Mucosa of descending colon (tissue), 3 donors: ENCODE data around the gene TBL3. TPM values are rescaled to one million over a fixed set of nuclear protein-coding genes. Genes with fewer than 3 reads are reported as not detected.
A peak's percentile ranks its signal among the peaks of the same experiment; 100 is the strongest.

Experiments used
- ATAC-seq: fragments of 200-7000 bp; cut with Tn5 transposase; one replicate; pipeline ENCODE4 v1.9.1; 2020; ENCODE audit warnings: mild to moderate bottlenecking, moderate library complexity
- DNase-seq, 3 donors: peaks; one replicate each; pipeline ENCODE4 v3.0.0-alpha.2; 2020
- H3K36me3 ChIP-seq: fragments of 200-600 bp; one replicate; pipeline ENCODE4 v1.8.0; 2021; ENCODE audit warnings: low read depth, mild to moderate bottlenecking
- H3K4me1 ChIP-seq: fragments of 200-600 bp; one replicate; pipeline ENCODE4 v1.8.0; 2021; ENCODE audit warnings: low read depth, mild to moderate bottlenecking
- H3K4me3 ChIP-seq: fragments of 200-600 bp; one replicate; pipeline ENCODE4 v1.8.0; 2021; ENCODE audit warnings: mild to moderate bottlenecking
- H3K9me3 ChIP-seq: fragments of 200-600 bp; one replicate; pipeline ENCODE4 v1.8.0; 2021; ENCODE audit warnings: mild to moderate bottlenecking
- CTCF ChIP-seq: fragments of 200-600 bp; IDR thresholded peaks from one replicate; pipeline ENCODE4 v1.8.0; 2022; ENCODE audit warnings: antibody characterized with exemption, mild to moderate bottlenecking
- intact Hi-C, 2 donors: fragments of 100-400 bp; cut with DNase I in 1 of 2; cut with micrococcal nuclease in 1 of 2; formaldehyde crosslinking; loops; one replicate each; pipeline versions ENCODE4 v1.11.0 to v1.11.1; 2022; cut with DNase I, micrococcal nuclease
- total RNA-seq, 3 donors: library from RNA; stranded (reverse); fragmentation: NEBNext Ultra II Directional in 2 of 3; extraction: Animal tissue kit (Norgen Biotek cat#: 25700) in 2 of 3; gene quantifications; one replicate each; pipeline versions ENCODE4 v1.2.1 to v1.2.4, GENCODE V29; 2021 to 2023
- donor health status: DM: no; HTN: no; CAD: no; lungs with moderate emphysema.
- donor health status: DM: no; HTN: no; CAD: no.
- donor health status: DM: no; HTN: yes; CAD: no.

TBL3 gene
- total RNA-seq, 3 donors from 2014 or later: 21.6 to 25.5 (median 24.0) TPM

- DNase-seq (peak in 2 of 3 donors; percentile 54 to 65), ATAC-seq (no peak)
- intact Hi-C loops: no loop called here
- H3K4me3 ChIP-seq: no peak overlapping the region
- TF ChIP-seq CTCF: no peak
- no peaks in the 10 kb centered on the region for H3K36me3 ChIP-seq
- peaks cover 40% of the 10 kb centered on the region for H3K4me1 ChIP-seq
- H3K9me3 ChIP-seq: no peaks in the 10 kb centered on the region
These were observed 30.4 kb upstream of the TBL3 start for GRCh38 chr16:1941162-1942046.

DNA sequence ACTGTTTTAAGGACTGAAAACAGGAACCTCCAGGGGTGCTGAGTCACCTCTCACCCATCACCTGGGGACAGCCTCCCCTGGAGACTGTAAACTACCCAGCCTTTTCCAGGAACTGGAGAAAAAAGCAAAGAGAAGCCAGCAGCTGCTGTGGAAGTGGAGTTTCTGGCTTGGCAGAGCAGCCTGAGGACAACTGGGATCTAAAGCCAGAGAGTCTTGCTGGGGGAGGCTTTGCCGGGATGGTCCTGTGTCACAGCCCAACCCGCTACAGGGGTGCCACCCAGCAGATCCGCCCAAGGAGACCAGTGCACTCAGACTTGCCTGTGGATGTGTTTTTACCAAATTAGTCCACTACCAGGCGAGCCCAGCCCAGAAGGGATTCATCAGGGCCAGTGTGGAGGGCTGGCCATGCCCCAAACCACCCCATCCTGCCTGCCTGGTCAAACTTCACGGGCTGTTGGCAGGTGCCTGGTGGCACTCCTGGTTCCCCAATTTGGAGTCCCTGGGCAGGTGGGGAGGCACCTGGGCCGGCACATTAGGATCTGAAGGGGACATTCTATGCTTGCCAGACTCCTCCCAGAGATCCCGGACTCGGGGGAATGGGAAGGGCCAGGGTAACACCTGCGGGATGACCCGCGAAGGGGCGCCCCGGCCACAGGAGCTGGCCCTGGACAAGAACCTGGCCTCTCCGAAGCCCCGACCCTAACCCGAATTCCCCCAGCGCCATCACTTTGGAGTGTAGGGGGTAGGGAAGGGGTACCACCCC, 29.6 kb upstream of the TBL3 start:
- ATAC-seq (peak; percentile 21), DNase-seq (peak in 2 of 3 donors; percentile 57 to 58)
- Histone ChIP-seq H3K9me3 (no peaks in the 10 kb centered on the region), H3K4me1 (peaks cover 40% of the 10 kb centered on the region), H3K4me3 (peak overlapping the region; percentile 57), H3K36me3 (no peaks in the 10 kb centered on the region)
- TF ChIP-seq CTCF: no peak
- intact Hi-C loops: no loop called here

- no peaks in the 10 kb centered on the region for H3K9me3 ChIP-seq
- DNase-seq (peak; percentile 100), ATAC-seq (peak; percentile 92)
- no peak for TF ChIP-seq CTCF
- intact Hi-C loops: no loop called here
- H3K36me3 ChIP-seq: no peaks in the 10 kb centered on the region
- peak within 1 kb of the TSS; percentile 57 for H3K4me3 ChIP-seq
- H3K4me1 ChIP-seq: peaks cover 40% of the 10 kb centered on the region
These were observed 28.8 kb upstream of the TBL3 start, which contains the start of gene MSRB1 for GRCh38 chr16:1942810-1943726. Gene MSRB1 (minus strand): TSS chr16:1943199. CDS start chr16:1943156, 43 bp downstream.

DNA sequence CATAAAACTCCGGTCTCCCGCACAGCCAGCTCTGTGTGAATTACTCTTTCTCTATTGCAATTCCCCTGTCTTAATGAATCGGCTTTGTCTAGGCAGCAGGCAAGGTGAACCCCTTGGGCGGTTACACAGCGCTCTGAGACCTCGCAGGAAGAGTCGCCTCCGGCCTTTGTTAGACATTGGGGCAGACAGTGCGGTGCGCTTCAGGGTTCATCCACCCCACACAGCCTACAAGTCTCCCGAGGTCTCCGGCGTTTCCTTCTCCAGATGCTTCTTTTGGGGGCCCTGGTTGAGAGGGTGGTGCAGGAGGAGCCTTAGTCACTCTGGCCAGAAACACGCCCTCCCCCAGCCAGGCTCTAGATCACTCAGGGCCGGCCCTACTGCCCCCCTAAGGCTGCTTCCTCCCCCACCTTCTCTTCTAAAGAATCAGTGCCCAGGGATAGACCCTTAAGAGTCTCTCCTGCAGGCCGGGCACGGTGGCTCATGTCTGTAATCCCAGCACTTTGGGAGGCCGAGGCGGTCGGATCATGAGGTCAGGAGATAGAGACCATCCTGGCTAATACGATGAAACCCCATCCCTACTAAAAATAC, 27.1 kb upstream of the TBL3 start:
- intact Hi-C loops: no loop called here
- TF ChIP-seq CTCF: no peak
- ATAC-seq (no peak), DNase-seq (no peak)
- Histone ChIP-seq H3K9me3 (no peaks in the 10 kb centered on the region), H3K4me3 (no peak overlapping the region), H3K36me3 (no peaks in the 10 kb centered on the region), H3K4me1 (peaks cover 35% of the 10 kb centered on the region)
